ENCODE data around the gene ETV7.

DNA sequence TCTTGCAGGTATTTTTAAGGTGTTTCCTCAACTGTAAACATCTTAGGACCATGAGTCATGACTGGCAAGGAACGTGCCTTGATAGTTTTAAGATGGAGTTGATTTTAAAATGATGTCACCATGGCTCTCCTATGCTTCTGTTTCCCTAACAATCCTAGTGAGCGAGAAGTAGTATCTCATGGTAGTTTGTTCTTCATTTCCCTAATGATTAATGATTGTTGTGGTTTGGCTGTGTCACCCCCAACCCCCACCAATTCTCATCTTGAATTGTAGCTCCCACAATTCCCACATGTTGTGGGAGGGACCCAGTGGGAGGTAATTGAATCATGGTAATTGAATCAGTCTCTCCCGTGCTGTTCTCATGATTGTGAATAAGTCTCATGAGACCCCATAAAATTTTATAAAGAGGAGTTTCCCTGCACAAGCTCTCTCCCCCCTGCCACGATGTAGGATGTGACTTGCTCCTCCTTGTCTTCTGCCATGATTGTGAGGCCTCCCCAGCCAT is 34.0 kb downstream of the ETV7 start:
- TF ChIP-seq POLR2A (IDR thresholded peaks at IDR 0.05), result no peak
- TF ChIP-seq, protein P1, sequence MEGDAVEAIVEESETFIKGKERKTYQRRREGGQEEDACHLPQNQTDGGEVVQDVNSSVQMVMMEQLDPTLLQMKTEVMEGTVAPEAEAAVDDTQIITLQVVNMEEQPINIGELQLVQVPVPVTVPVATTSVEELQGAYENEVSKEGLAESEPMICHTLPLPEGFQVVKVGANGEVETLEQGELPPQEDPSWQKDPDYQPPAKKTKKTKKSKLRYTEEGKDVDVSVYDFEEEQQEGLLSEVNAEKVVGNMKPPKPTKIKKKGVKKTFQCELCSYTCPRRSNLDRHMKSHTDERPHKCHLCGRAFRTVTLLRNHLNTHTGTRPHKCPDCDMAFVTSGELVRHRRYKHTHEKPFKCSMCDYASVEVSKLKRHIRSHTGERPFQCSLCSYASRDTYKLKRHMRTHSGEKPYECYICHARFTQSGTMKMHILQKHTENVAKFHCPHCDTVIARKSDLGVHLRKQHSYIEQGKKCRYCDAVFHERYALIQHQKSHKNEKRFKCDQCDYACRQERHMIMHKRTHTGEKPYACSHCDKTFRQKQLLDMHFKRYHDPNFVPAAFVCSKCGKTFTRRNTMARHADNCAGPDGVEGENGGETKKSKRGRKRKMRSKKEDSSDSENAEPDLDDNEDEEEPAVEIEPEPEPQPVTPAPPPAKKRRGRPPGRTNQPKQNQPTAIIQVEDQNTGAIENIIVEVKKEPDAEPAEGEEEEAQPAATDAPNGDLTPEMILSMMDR (IDR thresholded peaks at IDR 0.05), result no peak

Data from prostate gland (tissue), 2 donors.